HG03139 (cell line): Measurements from ENCODE around the gene SLC66A1.

Source experiments
- ATAC-seq: cut with Tn5 transposase; IDR thresholded peaks from one replicate; pipeline ENCODE4 v1.9.1; 2021; ENCODE audit not compliant: unreplicated experiment

SLC66A1 gene

GRCh38 chr1:19375631-19376400 lies 63.7 kb downstream of the SLC66A1 start:
- ATAC-seq: no peak

GRCh38 chr1:19376428-19377372 lies 64.6 kb downstream of the SLC66A1 start:
- no peak for ATAC-seq

DNA sequence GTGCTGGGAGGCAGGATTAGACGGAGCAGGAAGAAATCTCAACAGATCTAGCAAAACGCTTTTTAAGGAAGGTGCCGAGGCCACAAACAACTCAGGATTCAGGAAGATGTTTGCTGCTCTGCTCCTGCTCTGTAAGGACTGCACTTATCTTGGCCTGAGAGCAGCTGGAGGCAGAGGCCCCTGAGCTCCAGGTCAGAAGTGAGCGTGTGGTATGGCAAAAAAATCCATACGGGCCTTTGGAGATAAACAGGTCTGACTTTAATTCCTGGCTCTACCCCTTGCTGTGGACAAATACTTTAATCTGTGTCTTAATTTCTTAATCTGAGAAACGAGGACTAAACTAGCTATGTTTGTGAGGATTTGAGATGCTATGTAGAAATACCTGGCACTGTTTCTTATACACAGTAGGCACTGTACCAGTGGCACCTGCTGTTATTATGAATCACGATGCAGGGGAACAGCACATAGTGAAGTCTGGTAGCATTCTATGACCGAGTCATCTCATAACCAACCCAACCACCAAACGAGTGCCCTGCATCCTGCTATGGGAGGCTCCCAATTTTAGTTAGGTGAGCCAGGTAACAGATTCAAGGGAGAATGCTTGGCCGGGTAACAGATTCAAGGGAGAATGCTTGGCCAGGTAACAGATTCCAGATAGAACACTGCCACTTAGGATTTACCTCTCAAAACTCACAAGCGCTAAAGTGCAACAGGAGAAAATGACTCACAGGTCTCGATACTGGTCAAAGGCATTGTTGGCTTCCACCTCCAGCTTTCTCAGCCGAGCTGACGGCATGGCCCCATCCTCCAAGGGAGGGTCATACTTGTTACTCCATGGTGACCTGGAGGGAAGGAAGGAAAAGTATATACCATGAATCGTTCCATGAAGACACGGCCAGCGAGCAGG lies 65.9 kb downstream of the SLC66A1 start:
- no peak for ATAC-seq
